Liver (tissue), 9 donors: ENCODE data around the gene FMN1. TPM values are rescaled to one million over a fixed set of nuclear protein-coding genes. Genes with fewer than 3 reads are reported as not detected.

Experiments used
- DNase-seq: peaks from one replicate; pipeline ENCODE4 v3.0.0-alpha.2; 2017; ENCODE audit warnings: low spot score
- H3K27ac ChIP-seq, 2 donors: one replicate each; pipeline ENCODE4 v1.7.0; 2013; ENCODE audit warnings: inconsistent platforms in 2 of 2, low read length in 2 of 2, control low read depth in 1 of 2, low read depth in 1 of 2, mild to moderate bottlenecking in 1 of 2
- H3K27me3 ChIP-seq, 4 donors: one replicate each; pipeline versions ENCODE4 v1.6.1 to v1.7.0; 2013; ENCODE audit warnings: low read length in 3 of 4, inconsistent platforms in 1 of 4, mild to moderate bottlenecking in 1 of 4, moderate library complexity in 1 of 4; ENCODE audit not compliant: control insufficient read depth in 4 of 4, insufficient read depth in 4 of 4
- H3K36me3 ChIP-seq, 4 donors: one replicate each; pipeline versions ENCODE4 v1.6.1 to v1.7.0; 2013; ENCODE audit warnings: low read length in 3 of 4, mild to moderate bottlenecking in 3 of 4, low read depth in 1 of 4, moderate library complexity in 1 of 4; ENCODE audit not compliant: control insufficient read depth in 4 of 4, insufficient read depth in 3 of 4
- H3K4me1 ChIP-seq, 4 donors: one replicate each; pipeline versions ENCODE4 v1.6.1 to v1.7.0; 2013; ENCODE audit warnings: low read length in 3 of 4, mild to moderate bottlenecking in 3 of 4, moderate library complexity in 1 of 4; ENCODE audit not compliant: control insufficient read depth in 4 of 4, insufficient read depth in 4 of 4
- H3K4me3 ChIP-seq, 3 donors: one replicate each; pipeline versions ENCODE4 v1.6.1 to v1.7.0; 2013; ENCODE audit warnings: low read length in 3 of 3, control low read depth in 1 of 3, low read depth in 1 of 3, mild to moderate bottlenecking in 1 of 3
- H3K9ac ChIP-seq, 2 donors: one replicate each; pipeline ENCODE4 v1.7.0; 2013; ENCODE audit warnings: low read length in 2 of 2, mild to moderate bottlenecking in 2 of 2, moderate library complexity in 2 of 2, control low read depth in 1 of 2, low read depth in 1 of 2
- H3K9me3 ChIP-seq, 4 donors: one replicate each; pipeline versions ENCODE4 v1.6.1 to v1.7.0; 2013; ENCODE audit warnings: low read length in 3 of 4; ENCODE audit not compliant: control insufficient read depth in 4 of 4
- ATF3 ChIP-seq: IDR thresholded peaks from 2 replicates; pipeline ENCODE4 v1.6.1; 2016; ENCODE audit warnings: antibody characterized with exemption
- CTCF ChIP-seq: fragments of 150-350 bp; IDR thresholded peaks from 2 replicates; pipeline ENCODE4 v1.5.1; 2017; ENCODE audit warnings: improper control_type of control experiment, low read depth, low read length; ENCODE audit not compliant: missing input control
- EGR1 ChIP-seq, 2 donors: IDR thresholded peaks; 2 replicates each; pipeline ENCODE4 v1.6.1; 2016 to 2018; ENCODE audit warnings: antibody characterized with exemption in 2 of 2, low read depth in 2 of 2
- FOXA1 ChIP-seq: IDR thresholded peaks from 2 replicates; pipeline ENCODE4 v1.6.1; 2016; ENCODE audit warnings: antibody characterized with exemption
- FOXA2 ChIP-seq: IDR thresholded peaks from 2 replicates; pipeline ENCODE4 v1.6.1; 2016; ENCODE audit warnings: antibody characterized with exemption
- GABPA ChIP-seq, 2 donors: IDR thresholded peaks in 1 of 2; conservative IDR thresholded peaks in 1 of 2; 2 replicates each; pipeline ENCODE4 v1.6.1; 2016; ENCODE audit warnings: antibody characterized with exemption in 2 of 2, mild to moderate bottlenecking in 1 of 2, moderate library complexity in 1 of 2
- HNF4A ChIP-seq, 2 donors: conservative IDR thresholded peaks; 2 replicates each; pipeline ENCODE4 v1.6.1; 2016; ENCODE audit warnings: antibody characterized with exemption in 2 of 2, mild to moderate bottlenecking in 2 of 2
- HNF4G ChIP-seq: IDR thresholded peaks from 2 replicates; pipeline ENCODE4 v1.6.1; 2016; ENCODE audit warnings: antibody characterized with exemption
- JUND ChIP-seq, 2 donors: IDR thresholded peaks; 2 replicates each; pipeline ENCODE4 v1.6.1; 2016; ENCODE audit warnings: antibody characterized with exemption in 2 of 2
- RAD21 ChIP-seq, 2 donors: IDR thresholded peaks; 2 replicates each; pipeline ENCODE4 v1.6.1; 2016; ENCODE audit warnings: antibody characterized with exemption in 2 of 2, mild to moderate bottlenecking in 2 of 2
- REST ChIP-seq: IDR thresholded peaks from 2 replicates; pipeline ENCODE4 v1.6.1; 2016; ENCODE audit warnings: antibody characterized with exemption, mild to moderate bottlenecking
- RXRA ChIP-seq, 2 donors: IDR thresholded peaks; 2 replicates each; pipeline ENCODE4 v1.6.1; 2017 to 2018; ENCODE audit warnings: antibody characterized with exemption in 2 of 2, mild to moderate bottlenecking in 1 of 2
- SP1 ChIP-seq: IDR thresholded peaks from 2 replicates; pipeline ENCODE4 v1.6.1; 2018; ENCODE audit warnings: antibody characterized with exemption, mild to moderate bottlenecking
- TAF1 ChIP-seq: conservative IDR thresholded peaks from 2 replicates; pipeline ENCODE4 v1.6.1; 2016; ENCODE audit warnings: antibody characterized with exemption, mild to moderate bottlenecking
- YY1 ChIP-seq: IDR thresholded peaks from 2 replicates; pipeline ENCODE4 v1.6.1; 2016; ENCODE audit warnings: antibody characterized with exemption, mild to moderate bottlenecking
- WGBS: extraction: QIAGEN DNeasy Blood & Tissue Kit; methylation state at CpG from one replicate; pipeline ENCODE4 v1.1.7; 2013; 5-methylcytosine and 5-hydroxymethylcytosine counted together
- polyA plus RNA-seq, 2 donors: library from polyadenylated mRNA; stranded (reverse) in 1 of 2; unstranded in 1 of 2; fragments of 200-250 nt in 1 of 2; fragments of >200 nt in 1 of 2; fragmentation: Nextera tagmentation in 1 of 2; extraction: Ambion mirVana in 1 of 2; gene quantifications; one replicate each; pipeline versions ENCODE4 v1.2.1 to v1.2.3, GENCODE V29; 2013 to 2015
- total RNA-seq, 2 donors: library from RNA; depleted of rRNA; stranded (reverse); fragments of >200 nt; gene quantifications; one replicate each; pipeline ENCODE4 v1.2.3, GENCODE V29; 2014
- TF ChIP-seq, protein P1 (sequence below): IDR thresholded peaks from 2 replicates; pipeline ENCODE4 v1.6.1; 2016; ENCODE audit warnings: antibody characterized with exemption
- TF ChIP-seq, protein P2 (sequence below): IDR thresholded peaks from 2 replicates; pipeline ENCODE4 v1.6.1; 2016; ENCODE audit warnings: antibody characterized with exemption
- donor health status: healthy.
- donor health status: healthy.
- donor health status: healthy.
- donor health status: healthy.
- donor health status: healthy.

Gene FMN1
- total and polyA plus RNA-seq, 4 donors, result 0.21 to 5.4 (median 0.53) TPM

- no peak for TF ChIP-seq RXRA (IDR thresholded peaks at IDR 0.05)
- no peak for TF ChIP-seq GABPA (IDR thresholded peaks at IDR 0.05 in 1 of 2, conservative IDR thresholded peaks at IDR 0.05 in 1 of 2)
- TF ChIP-seq EGR1 (IDR thresholded peaks at IDR 0.05; ENCODE audit: low read depth in 2 of 2), result no peak
- TF ChIP-seq YY1, result no peak
- no peak for TF ChIP-seq HNF4G
- no peak for TF ChIP-seq CTCF
- TF ChIP-seq RAD21 (IDR thresholded peaks at IDR 0.05), result no peak
- no peak for TF ChIP-seq TAF1
- TF ChIP-seq HNF4A (conservative IDR thresholded peaks at IDR 0.05), result no peak
- TF ChIP-seq FOXA2, result no peak
- TF ChIP-seq, protein P1, sequence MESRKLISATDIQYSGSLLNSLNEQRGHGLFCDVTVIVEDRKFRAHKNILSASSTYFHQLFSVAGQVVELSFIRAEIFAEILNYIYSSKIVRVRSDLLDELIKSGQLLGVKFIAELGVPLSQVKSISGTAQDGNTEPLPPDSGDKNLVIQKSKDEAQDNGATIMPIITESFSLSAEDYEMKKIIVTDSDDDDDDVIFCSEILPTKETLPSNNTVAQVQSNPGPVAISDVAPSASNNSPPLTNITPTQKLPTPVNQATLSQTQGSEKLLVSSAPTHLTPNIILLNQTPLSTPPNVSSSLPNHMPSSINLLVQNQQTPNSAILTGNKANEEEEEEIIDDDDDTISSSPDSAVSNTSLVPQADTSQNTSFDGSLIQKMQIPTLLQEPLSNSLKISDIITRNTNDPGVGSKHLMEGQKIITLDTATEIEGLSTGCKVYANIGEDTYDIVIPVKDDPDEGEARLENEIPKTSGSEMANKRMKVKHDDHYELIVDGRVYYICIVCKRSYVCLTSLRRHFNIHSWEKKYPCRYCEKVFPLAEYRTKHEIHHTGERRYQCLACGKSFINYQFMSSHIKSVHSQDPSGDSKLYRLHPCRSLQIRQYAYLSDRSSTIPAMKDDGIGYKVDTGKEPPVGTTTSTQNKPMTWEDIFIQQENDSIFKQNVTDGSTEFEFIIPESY, result no peak
- TF ChIP-seq FOXA1, result no peak
- TF ChIP-seq, protein P2, sequence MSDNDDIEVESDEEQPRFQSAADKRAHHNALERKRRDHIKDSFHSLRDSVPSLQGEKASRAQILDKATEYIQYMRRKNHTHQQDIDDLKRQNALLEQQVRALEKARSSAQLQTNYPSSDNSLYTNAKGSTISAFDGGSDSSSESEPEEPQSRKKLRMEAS, result no peak
- TF ChIP-seq JUND (IDR thresholded peaks at IDR 0.05), result no peak
- TF ChIP-seq SP1, result no peak
- TF ChIP-seq ATF3, result no peak
- no peak for TF ChIP-seq REST
Measured at GRCh38 chr15:33059184-33059583, 135.3 kb downstream of the FMN1 start.

More at GRCh38 chr15:33059184-33059583, 135.3 kb downstream of the FMN1 start:
- Histone ChIP-seq H3K4me3 (no peak overlapping the region), H3K27me3 (peaks cover 0 to 2% (median 0%) of the 10 kb centered on the region in 4 donors), H3K9me3 (no peaks in the 10 kb centered on the region), H3K4me1 (no peaks in the 10 kb centered on the region), H3K27ac (no peak overlapping the region), H3K9ac (no peak overlapping the region), H3K36me3 (no peaks in the 10 kb centered on the region)
- WGBS, result 53% methylated on average over 3 of the region's 3 CpGs
- DNase-seq, result no peak
